ENCODE results near the gene HORMAD2.

Gene HORMAD2

DNA sequence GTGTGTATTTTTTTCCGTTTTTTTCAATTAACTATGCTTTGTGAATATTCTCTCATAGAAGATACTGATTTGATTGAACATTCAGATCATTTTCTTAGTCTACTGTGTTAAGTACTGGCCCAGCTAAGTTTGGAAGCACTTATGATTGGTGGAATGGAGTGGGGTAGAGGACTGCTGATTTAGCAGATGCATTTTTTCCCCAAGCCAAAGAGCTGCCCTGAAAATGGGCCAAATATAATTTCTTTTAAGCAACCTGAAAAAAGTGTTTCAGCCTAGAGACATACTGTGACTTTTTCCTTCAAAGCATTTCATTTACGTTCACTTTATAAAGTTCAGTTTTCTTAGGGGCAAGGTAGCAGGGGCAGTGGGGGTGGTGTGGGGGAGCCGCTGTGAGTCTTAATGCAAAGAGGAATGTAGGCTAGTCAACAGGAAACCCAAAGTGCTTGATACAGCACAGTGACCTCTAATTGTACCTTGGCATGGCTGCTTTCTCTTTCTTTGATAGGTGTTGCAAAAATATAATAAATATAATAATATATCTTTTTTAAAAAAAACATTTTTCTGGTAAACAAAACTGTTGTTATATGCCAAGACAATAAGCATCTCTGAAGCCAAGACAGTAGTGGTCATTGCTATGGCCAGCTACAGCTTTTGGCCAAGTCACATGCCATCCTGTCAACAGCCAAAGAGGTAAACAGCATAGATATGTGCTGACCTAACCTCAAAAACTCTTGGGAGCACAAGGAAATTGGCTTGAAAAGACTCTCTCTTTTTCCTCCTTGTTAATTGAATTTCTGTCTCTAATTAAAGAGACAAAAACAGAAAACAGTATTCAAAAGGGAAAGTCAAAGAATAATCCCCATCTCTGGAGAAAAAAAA is 107.5 kb downstream of the HORMAD2 start:
- WGBS, 2 experiments (ENCODE audit: insufficient coverage in 2 of 2) = 100% methylated on average over 1 of the region's 3 CpGs; no CpG with 5 or more reads in 1 of the 2 experiments
- H3K9me3 ChIP-seq (ENCODE audit: control insufficient read depth, low read length) = no peaks in the 10 kb centered on the region
- H3K27ac ChIP-seq (ENCODE audit: low read depth, low read length, severe bottlenecking) = no peak overlapping the region
- H3K36me3 ChIP-seq (ENCODE audit: control insufficient read depth, insufficient read depth, low read length) = no peaks in the 10 kb centered on the region
- H3K4me1 ChIP-seq (ENCODE audit: control insufficient read depth, insufficient read depth, low read length, poor library complexity, severe bottlenecking) = peaks cover 19% of the 10 kb centered on the region
- no peak overlapping the region for H3K4me3 ChIP-seq (ENCODE audit: extremely low read depth, insufficient read depth, low read length, poor library complexity, severe bottlenecking)

- Histone ChIP-seq H3K9me3 (ENCODE audit: control insufficient read depth, low read length) (no peaks in the 10 kb centered on the region), H3K36me3 (ENCODE audit: control insufficient read depth, insufficient read depth, low read length) (no peaks in the 10 kb centered on the region), H3K4me3 (ENCODE audit: extremely low read depth, insufficient read depth, low read length, poor library complexity, severe bottlenecking) (no peak overlapping the region), H3K27ac (ENCODE audit: low read depth, low read length, severe bottlenecking) (no peak overlapping the region), H3K4me1 (ENCODE audit: control insufficient read depth, insufficient read depth, low read length, poor library complexity, severe bottlenecking) (peaks cover 8% of the 10 kb centered on the region)
- WGBS, 2 experiments (ENCODE audit: insufficient coverage in 2 of 2) = 71% methylated on average over 1 of the region's 2 CpGs; no CpG with 5 or more reads in 1 of the 2 experiments
Measured at GRCh38 chr22:30188911-30189310, 108.6 kb downstream of the HORMAD2 start.

- 90% methylated on average over 1 of the region's 1 CpG; no CpG with 5 or more reads in 1 of the 2 experiments for WGBS, 2 experiments (ENCODE audit: insufficient coverage in 2 of 2)
- peaks cover 6% of the 10 kb centered on the region for H3K4me1 ChIP-seq (ENCODE audit: control insufficient read depth, insufficient read depth, low read length, poor library complexity, severe bottlenecking)
- no peak overlapping the region for H3K27ac ChIP-seq (ENCODE audit: low read depth, low read length, severe bottlenecking)
- H3K36me3 ChIP-seq (ENCODE audit: control insufficient read depth, insufficient read depth, low read length) = no peaks in the 10 kb centered on the region
- H3K9me3 ChIP-seq (ENCODE audit: control insufficient read depth, low read length) = no peaks in the 10 kb centered on the region
- no peak overlapping the region for H3K4me3 ChIP-seq (ENCODE audit: extremely low read depth, insufficient read depth, low read length, poor library complexity, severe bottlenecking)
Measured at GRCh38 chr22:30190574-30190973, 110.3 kb downstream of the HORMAD2 start.

- Histone ChIP-seq H3K27ac (ENCODE audit: low read depth, low read length, severe bottlenecking) (no peak overlapping the region), H3K9me3 (ENCODE audit: control insufficient read depth, low read length) (no peaks in the 10 kb centered on the region), H3K4me3 (ENCODE audit: extremely low read depth, insufficient read depth, low read length, poor library complexity, severe bottlenecking) (no peak overlapping the region), H3K4me1 (ENCODE audit: control insufficient read depth, insufficient read depth, low read length, poor library complexity, severe bottlenecking) (peaks cover 10% of the 10 kb centered on the region), H3K36me3 (ENCODE audit: control insufficient read depth, insufficient read depth, low read length) (no peaks in the 10 kb centered on the region)
- 91 to 94% methylated on average over 2 of the region's 3 CpGs for WGBS, 2 experiments (ENCODE audit: insufficient coverage in 2 of 2)
Measured at GRCh38 chr22:30191040-30191701, 110.9 kb downstream of the HORMAD2 start.

GRCh38 chr22:30192427-30192826 is 112.2 kb downstream of the HORMAD2 start:
- WGBS, 2 experiments (ENCODE audit: insufficient coverage in 2 of 2) = 100% methylated on average over 1 of the region's 1 CpG
- peaks cover 23% of the 10 kb centered on the region for H3K4me1 ChIP-seq (ENCODE audit: control insufficient read depth, insufficient read depth, low read length, poor library complexity, severe bottlenecking)

DNA sequence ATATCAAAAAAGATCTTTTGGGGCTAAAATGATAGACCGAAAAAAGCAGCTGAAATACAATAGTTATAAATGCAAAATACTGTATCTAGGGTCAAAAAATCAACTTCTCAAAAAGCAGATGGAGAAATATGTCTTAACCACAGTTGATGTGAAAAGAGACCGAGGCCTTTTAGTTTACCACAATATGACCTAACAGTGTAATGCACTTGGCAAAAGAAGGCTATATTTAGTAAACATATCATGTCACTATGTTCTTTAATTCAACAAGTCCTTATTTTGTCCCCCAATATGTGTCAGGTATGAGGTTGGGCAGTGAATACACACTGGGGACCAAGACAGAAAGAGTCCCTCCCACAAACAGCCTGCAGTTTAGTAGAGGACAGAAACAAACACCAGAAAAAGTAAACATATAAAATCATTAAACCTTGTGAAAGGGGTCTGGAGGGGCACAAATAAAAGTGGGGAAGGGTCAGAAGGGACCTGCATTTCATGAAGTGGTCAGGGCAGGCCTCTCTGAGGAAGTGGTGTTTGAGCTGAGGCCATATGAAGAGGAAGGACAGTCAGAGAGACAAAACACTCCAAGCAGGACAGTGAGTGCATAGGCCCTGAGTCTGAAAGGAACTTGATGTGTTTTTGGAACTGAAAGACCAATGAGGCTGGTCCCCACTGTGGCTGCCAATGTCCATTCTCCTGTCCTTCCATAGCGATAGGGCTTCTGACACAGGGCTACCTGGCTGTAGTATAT is 112.9 kb downstream of the HORMAD2 start:
- Histone ChIP-seq H3K9me3 (ENCODE audit: control insufficient read depth, low read length) (no peaks in the 10 kb centered on the region), H3K4me3 (ENCODE audit: extremely low read depth, insufficient read depth, low read length, poor library complexity, severe bottlenecking) (no peak overlapping the region), H3K4me1 (ENCODE audit: control insufficient read depth, insufficient read depth, low read length, poor library complexity, severe bottlenecking) (peaks cover 27% of the 10 kb centered on the region), H3K27ac (ENCODE audit: low read depth, low read length, severe bottlenecking) (no peak overlapping the region), H3K36me3 (ENCODE audit: control insufficient read depth, insufficient read depth, low read length) (no peaks in the 10 kb centered on the region)
- 71 to 100% methylated on average over 1 of the region's 3 CpGs for WGBS, 2 experiments (ENCODE audit: insufficient coverage in 2 of 2)

More at GRCh38 chr22:30192427-30192826, 112.2 kb downstream of the HORMAD2 start:
- Histone ChIP-seq H3K4me3 (ENCODE audit: extremely low read depth, insufficient read depth, low read length, poor library complexity, severe bottlenecking) (no peak overlapping the region), H3K27ac (ENCODE audit: low read depth, low read length, severe bottlenecking) (no peak overlapping the region), H3K36me3 (ENCODE audit: control insufficient read depth, insufficient read depth, low read length) (no peaks in the 10 kb centered on the region), H3K9me3 (ENCODE audit: control insufficient read depth, low read length) (no peaks in the 10 kb centered on the region)

DNA sequence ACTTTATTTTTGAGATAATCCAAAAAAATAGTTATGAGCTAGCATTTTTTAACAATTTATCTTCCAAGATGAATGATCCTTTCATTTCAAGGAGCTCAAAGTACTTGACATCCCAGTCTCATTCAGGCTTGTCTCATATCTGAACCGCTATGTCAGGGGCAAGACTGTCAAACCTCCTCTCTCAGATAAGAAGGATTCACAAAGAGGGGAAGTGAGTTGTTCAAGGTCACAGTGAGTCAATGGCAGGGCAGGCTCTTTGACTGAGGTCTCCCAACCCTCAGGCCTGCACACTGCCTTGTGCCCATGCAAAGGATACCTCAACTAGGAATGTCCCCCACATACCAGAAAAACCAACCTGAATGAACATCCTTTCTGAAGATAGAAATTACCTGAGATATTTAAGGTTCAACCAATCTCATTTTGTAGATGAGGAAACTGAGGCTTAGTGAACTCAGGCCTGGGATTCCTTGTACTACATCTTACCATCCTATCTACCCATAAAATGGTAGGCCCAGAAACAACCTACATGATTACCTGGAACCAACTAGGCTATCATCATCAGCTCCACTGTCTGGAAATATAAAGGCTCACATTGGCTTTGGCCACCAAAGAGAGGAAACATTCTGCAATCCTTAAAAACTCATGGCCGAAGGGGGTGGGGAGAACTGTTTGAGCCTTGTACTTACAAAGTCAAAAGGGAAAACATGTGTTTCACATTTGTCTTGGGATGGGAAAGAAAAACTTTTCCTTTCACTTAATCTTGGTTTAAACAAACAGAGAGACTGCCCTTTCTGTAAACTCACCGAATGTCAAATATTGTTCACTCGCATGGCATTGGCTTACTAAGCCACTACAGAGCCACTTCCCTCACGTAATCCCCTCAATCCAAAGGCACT is 115.2 kb downstream of the HORMAD2 start:
- H3K4me3 ChIP-seq (ENCODE audit: extremely low read depth, insufficient read depth, low read length, poor library complexity, severe bottlenecking) = no peak overlapping the region
- no peaks in the 10 kb centered on the region for H3K36me3 ChIP-seq (ENCODE audit: control insufficient read depth, insufficient read depth, low read length)
- WGBS, 2 experiments (ENCODE audit: insufficient coverage in 2 of 2) = 67 to 77% methylated on average over 3 of the region's 5 CpGs
- H3K9me3 ChIP-seq (ENCODE audit: control insufficient read depth, low read length) = no peaks in the 10 kb centered on the region
- peaks cover 27% of the 10 kb centered on the region for H3K4me1 ChIP-seq (ENCODE audit: control insufficient read depth, insufficient read depth, low read length, poor library complexity, severe bottlenecking)
- peak overlapping the region; percentile 96 for H3K27ac ChIP-seq (ENCODE audit: low read depth, low read length, severe bottlenecking)

DNA sequence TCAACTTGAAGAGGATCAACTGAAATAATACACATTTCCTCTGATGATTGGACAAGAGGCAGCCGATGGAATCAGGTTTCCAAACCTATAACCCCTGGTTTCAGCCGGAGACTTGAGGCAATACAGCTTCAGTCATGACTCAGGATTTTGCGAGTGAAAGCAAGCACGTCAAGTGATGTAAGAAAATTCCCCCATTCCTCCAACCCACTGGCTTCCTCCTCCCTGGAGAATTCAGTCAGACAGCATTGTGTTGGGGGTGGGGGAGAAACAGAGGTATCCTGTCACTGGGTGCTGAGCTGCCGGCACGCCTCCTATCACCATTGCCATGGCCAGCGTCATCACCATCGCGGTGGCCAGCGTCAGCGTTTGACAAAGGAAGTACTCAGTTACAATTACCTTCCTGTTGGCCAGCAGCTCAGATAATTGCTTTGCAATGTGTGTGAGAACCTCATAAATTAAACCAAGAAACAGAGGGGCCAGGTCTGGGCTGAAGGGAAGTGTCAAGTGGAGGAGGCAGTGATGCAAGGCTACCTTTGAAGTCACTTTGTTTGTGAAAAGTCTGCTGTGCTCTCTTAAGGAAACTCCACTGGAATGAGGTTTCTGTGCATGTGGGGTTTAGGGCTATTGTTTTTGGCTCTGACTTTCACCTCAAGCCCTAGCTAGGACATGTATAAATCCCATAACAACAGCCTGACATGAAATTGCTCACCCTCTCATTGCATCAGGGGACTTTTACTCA is 116.0 kb downstream of the HORMAD2 start:
- H3K27ac ChIP-seq (ENCODE audit: low read depth, low read length, severe bottlenecking) = peak overlapping the region; percentile 96
- H3K9me3 ChIP-seq (ENCODE audit: control insufficient read depth, low read length) = no peaks in the 10 kb centered on the region
- H3K4me3 ChIP-seq (ENCODE audit: extremely low read depth, insufficient read depth, low read length, poor library complexity, severe bottlenecking) = no peak overlapping the region
- no peaks in the 10 kb centered on the region for H3K36me3 ChIP-seq (ENCODE audit: control insufficient read depth, insufficient read depth, low read length)
- WGBS, 2 experiments (ENCODE audit: insufficient coverage in 2 of 2) = 6 to 16% methylated on average over 4 to 6 of the region's 11 CpGs
- peaks cover 27% of the 10 kb centered on the region for H3K4me1 ChIP-seq (ENCODE audit: control insufficient read depth, insufficient read depth, low read length, poor library complexity, severe bottlenecking)

GRCh38 chr22:30196880-30197336 is 116.6 kb downstream of the HORMAD2 start:
- 36 to 60% methylated on average over 1 to 2 of the region's 2 CpGs for WGBS, 2 experiments (ENCODE audit: insufficient coverage in 2 of 2)
- peak overlapping the region; percentile 96 for H3K27ac ChIP-seq (ENCODE audit: low read depth, low read length, severe bottlenecking)

More at GRCh38 chr22:30196880-30197336, 116.6 kb downstream of the HORMAD2 start:
- H3K4me3 ChIP-seq (ENCODE audit: extremely low read depth, insufficient read depth, low read length, poor library complexity, severe bottlenecking) = no peak overlapping the region
- no peaks in the 10 kb centered on the region for H3K36me3 ChIP-seq (ENCODE audit: control insufficient read depth, insufficient read depth, low read length)
- H3K4me1 ChIP-seq (ENCODE audit: control insufficient read depth, insufficient read depth, low read length, poor library complexity, severe bottlenecking) = peaks cover 27% of the 10 kb centered on the region
- H3K9me3 ChIP-seq (ENCODE audit: control insufficient read depth, low read length) = no peaks in the 10 kb centered on the region

Measured in mesodermal cell (in vitro differentiated cells).